HepG2 (cell line): ENCODE results near the gene CFAP61. TPM values are rescaled to one million over a fixed set of nuclear protein-coding genes. Genes with fewer than 3 reads are reported as not detected.

Experiments used
- AGO1 ChIP-seq: fragments of 200-400 bp; formaldehyde crosslinking; IDR thresholded peaks from 2 replicates; pipeline ENCODE4 v1.6.1; 2017; ENCODE audit warnings: mild to moderate bottlenecking, low read depth, low read length, moderate library complexity; ENCODE audit not compliant: poor library complexity, severe bottlenecking
- ASH2L ChIP-seq: fragments of 300-600, 200-600 bp; sonication (generic); IDR thresholded peaks from 2 replicates; pipeline ENCODE4 v1.7.0; 2017; ENCODE audit warnings: low read depth, mild to moderate bottlenecking, moderate library complexity, mixed read lengths, low read length; ENCODE audit not compliant: insufficient read length
- DPF2 ChIP-seq: sonication (generic); formaldehyde crosslinking; IDR thresholded peaks from 2 replicates; pipeline ENCODE4 v1.4.0; 2020; ENCODE audit warnings: mild to moderate bottlenecking, low read depth, missing genetic modification reagents, borderline replicate concordance
- DZIP1 ChIP-seq: sonication (generic); formaldehyde crosslinking; IDR thresholded peaks from 2 replicates; pipeline ENCODE4 v1.5.0; 2020; ENCODE audit warnings: mild to moderate bottlenecking, missing genetic modification reagents
- E2F1 ChIP-seq: sonication (generic); formaldehyde crosslinking; IDR thresholded peaks from 2 replicates; pipeline ENCODE4 v1.5.0; 2020; ENCODE audit warnings: missing genetic modification reagents
- FOXK1 ChIP-seq: sonication (generic); formaldehyde crosslinking; IDR thresholded peaks from 2 replicates; pipeline ENCODE4 v1.4.0; 2020; ENCODE audit warnings: low read depth, missing genetic modification reagents, borderline replicate concordance
- HDAC2 ChIP-seq: sonication (generic); formaldehyde crosslinking; IDR thresholded peaks from 2 replicates; pipeline ENCODE4 v1.4.0; 2020; ENCODE audit warnings: missing genetic modification reagents
- JARID2 ChIP-seq: sonication (generic); formaldehyde crosslinking; IDR thresholded peaks from 2 replicates; pipeline ENCODE4 v1.8.1; 2023; ENCODE audit warnings: missing genetic modification reagents, inconsistent platforms; ENCODE audit not compliant: insufficient replicate concordance
- MBD4 ChIP-seq: IDR thresholded peaks from 2 replicates; pipeline ENCODE4 v1.6.1; 2012; ENCODE audit warnings: low read length, inconsistent platforms, borderline replicate concordance
- MEIS2 ChIP-seq: sonication (generic); formaldehyde crosslinking; IDR thresholded peaks from 2 replicates; pipeline ENCODE4 v1.9.0; 2021; ENCODE audit warnings: mild to moderate bottlenecking, missing genetic modification reagents
- MNT ChIP-seq: fragments of 450-650 bp; IDR thresholded peaks from 2 replicates; pipeline ENCODE4 v1.6.1; 2016
- NCOA2 ChIP-seq: sonication (generic); formaldehyde crosslinking; IDR thresholded peaks from 2 replicates; pipeline ENCODE4 v1.8.0; 2022; ENCODE audit warnings: inconsistent platforms
- SMARCC2 ChIP-seq: fragments of 450-650 bp; IDR thresholded peaks from 2 replicates; pipeline ENCODE4 v1.6.1; 2017; ENCODE audit warnings: antibody characterized with exemption, mild to moderate bottlenecking
- SP1 ChIP-seq, 2 experiments: fragments of 450-650 bp in 1 of 2; sonication (generic) in 1 of 2; formaldehyde crosslinking in 1 of 2; IDR thresholded peaks; 2 replicates each; pipeline versions ENCODE4 v1.4.0 to v1.6.1; 2016 to 2020; ENCODE audit warnings: missing genetic modification reagents in 1 of 2
- TARDBP ChIP-seq: sonication (generic); formaldehyde crosslinking; IDR thresholded peaks from 2 replicates; pipeline ENCODE4 v1.8.0; 2022; ENCODE audit warnings: mild to moderate bottlenecking, missing genetic modification reagents
- XRCC5 ChIP-seq: fragments of 200-400 bp; formaldehyde crosslinking; optimal IDR thresholded peaks from 2 replicates; pipeline ENCODE3; 2017; ENCODE audit warnings: mild to moderate bottlenecking, low read length
- ZBTB33 ChIP-seq: sonication (generic); formaldehyde crosslinking; IDR thresholded peaks from 2 replicates; pipeline ENCODE4 v1.4.0; 2020; ENCODE audit warnings: missing genetic modification reagents
- ZNF121 ChIP-seq: sonication (generic); formaldehyde crosslinking; IDR thresholded peaks from 2 replicates; pipeline ENCODE4 v1.5.0; 2020; ENCODE audit warnings: mild to moderate bottlenecking, missing genetic modification reagents
- ZNF572 ChIP-seq: sonication (generic); formaldehyde crosslinking; IDR thresholded peaks from 2 replicates; pipeline ENCODE4 v1.5.1; 2020; ENCODE audit warnings: mild to moderate bottlenecking, missing genetic modification reagents
- ZNF605 ChIP-seq: sonication (generic); formaldehyde crosslinking; IDR thresholded peaks from 2 replicates; pipeline ENCODE4 v1.8.0; 2022; ENCODE audit warnings: mild to moderate bottlenecking, missing genetic modification reagents
- polyA plus RNA-seq, 8 experiments: library from polyadenylated mRNA; depleted of rRNA in 3 of 8; stranded (reverse) in 7 of 8; unstranded in 1 of 8; fragments of >200 nt; fragmentation: Illumina TruSeq in 4 of 8; extraction: Trizol in 4 of 8; gene quantifications; 2 replicates each; pipeline versions ENCODE4 v1.2.1 to v1.2.3, GENCODE V29; 2011 to 2016; ENCODE audit warnings: low read depth in 4 of 8, missing spikeins in 1 of 8, mixed read lengths in 1 of 8; ENCODE audit not compliant: insufficient read depth in 1 of 8
- total RNA-seq, 5 experiments: library from RNA; depleted of rRNA; stranded (reverse); fragments of >200 nt; fragmentation: Illumina TruSeq; extraction: Trizol; gene quantifications; 2 replicates each; pipeline ENCODE4 v1.2.3, GENCODE V29; 2016; ENCODE audit warnings: low read depth in 1 of 5

The CFAP61 gene
- total and polyA plus RNA-seq, 2 of the 13 experiments (the other 11 are each of a cell fraction or from before 2014, with no cell fraction given): 0.27 TPM; not detected in 1

- TF ChIP-seq HDAC2 (CRISPR knock-in tag) (peak; percentile 72), ZNF572 (CRISPR knock-in tag) (no peak), MNT (peak; percentile 93), JARID2 (CRISPR knock-in tag) (no peak), E2F1 (CRISPR knock-in tag) (no peak; the same call in 1 of the 2 replicates), AGO1 (no peak), SP1 (IDR thresholded peaks at IDR 0.05) (no peak), SP1 (CRISPR knock-in tag; IDR thresholded peaks at IDR 0.05) (no peak), ZNF605 (CRISPR knock-in tag) (no peak), DPF2 (CRISPR knock-in tag) (peak; percentile 85; the same call in 1 of the 2 replicates), MBD4 (peak; percentile 51; the same call in 1 of the 2 replicates), ZNF121 (peak; percentile 95), NCOA2 (peak; percentile 87), SMARCC2 (no peak; the same call in 1 of the 2 replicates), DZIP1 (CRISPR knock-in tag) (no peak), ASH2L (peak; percentile 63), MEIS2 (peak; percentile 98), FOXK1 (CRISPR knock-in tag) (peak; percentile 99), ZBTB33 (CRISPR knock-in tag) (no peak), TARDBP (peak; percentile 69; the same call in 1 of the 2 replicates), XRCC5 (no peak)
These were observed 41.5 kb upstream of the CFAP61 start (continued) for GRCh38 chr20:20010639-20011500.
